Measurements from ENCODE around the gene PTPRM. TPM values are rescaled to one million over a fixed set of nuclear protein-coding genes. Genes with fewer than 3 reads are reported as not detected.

The PTPRM gene
- total RNA-seq, 1 experiment from 2014 or later: 6.2 TPM

DNA sequence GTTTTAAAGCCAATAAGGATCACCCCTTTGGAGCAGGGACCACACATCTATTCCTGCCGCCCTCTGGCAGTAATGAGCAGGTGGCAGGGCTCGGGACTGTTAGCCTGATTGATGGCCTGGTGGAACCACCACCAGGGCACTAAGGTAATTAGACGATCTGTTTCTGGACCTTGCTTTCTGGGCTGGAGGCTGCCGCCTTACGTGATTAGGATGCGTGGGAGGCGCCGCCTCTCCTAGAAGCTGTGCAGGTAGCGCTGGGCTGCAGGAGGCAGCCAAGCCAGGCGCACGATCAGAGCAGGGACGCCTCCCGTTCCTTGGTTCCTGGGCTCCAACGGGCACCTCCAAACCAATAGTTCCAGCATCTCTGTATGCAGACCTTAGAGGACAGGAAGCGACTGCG, 799.5 kb downstream of the PTPRM start:
- Mint-ChIP-seq H3K27ac (no peak overlapping the region; a peak in 2 of 7 replicates), H3K27me3 (ENCODE audit: low read depth) (peaks cover 17% of the 10 kb centered on the region), H3K4me3 (peak overlapping the region; percentile 40 to 53; a peak in 4 of 5 replicates), H3K9me3 (no peaks in the 10 kb centered on the region), H3K36me3 (ENCODE audit: insufficient read depth in 1 of 3, low read depth in 3 of 3) (no peaks in the 10 kb centered on the region), H3K4me1 (peaks cover 11 to 24% of the 10 kb centered on the region in 2 experiments)
- no peak overlapping the region for H4K91ac ChIP-seq (ENCODE audit: insufficient read length, low read depth, low read length)
- no CpG with 5 or more reads among the region's 16 CpGs for WGBS (ENCODE audit: extremely low coverage, insufficient read length, low lambda C conversion rate)
- no peak overlapping the region for H3T11ph ChIP-seq (ENCODE audit: low read length)
- H3K4me1 ChIP-seq (ENCODE audit: insufficient read depth, low read length): no peaks in the 10 kb centered on the region
- no peak overlapping the region for H2AFZ ChIP-seq (ENCODE audit: low read length)
- H3K9me3 ChIP-seq (ENCODE audit: control insufficient read depth, low read depth, low read length): no peaks in the 10 kb centered on the region
- no peak overlapping the region for H4K8ac ChIP-seq (replicated peaks; ENCODE audit: insufficient read length, low read depth, low read length)
- H2BK5ac ChIP-seq (ENCODE audit: insufficient read length, low read length): no peak overlapping the region
- H3K27me3 ChIP-seq (ENCODE audit: insufficient read depth, low read length): no peaks in the 10 kb centered on the region
- no peaks in the 10 kb centered on the region for H3K79me2 ChIP-seq (ENCODE audit: insufficient read depth, low read length)
- H3K79me1 ChIP-seq (ENCODE audit: insufficient read depth, low read depth, low read length, poor library complexity, severe bottlenecking): no peaks in the 10 kb centered on the region
- no peak overlapping the region for H2AK5ac ChIP-seq (ENCODE audit: insufficient read length, low read length)
- no peak for TF ChIP-seq CTCF (conservative IDR thresholded peaks at IDR 0.05)
- no peaks in the 10 kb centered on the region for H4K20me1 ChIP-seq (ENCODE audit: control insufficient read depth, insufficient read depth, insufficient read length)
- H2BK15ac ChIP-seq (ENCODE audit: low read depth, low read length): no peak overlapping the region
- H3K4ac ChIP-seq (ENCODE audit: low read depth, low read length): no peak overlapping the region
- H2BK120ac ChIP-seq (ENCODE audit: low read depth, low read length, poor library complexity, severe bottlenecking): no peak overlapping the region
- no peak overlapping the region for H2BK12ac ChIP-seq (ENCODE audit: insufficient read length, low read depth, low read length)
- no peak overlapping the region for H3K4me2 ChIP-seq (ENCODE audit: insufficient read depth, insufficient read length, low read length)
- DNase-seq: peak; percentile 50
- no peak overlapping the region for H3K56ac ChIP-seq (ENCODE audit: insufficient read length, low read depth, low read length)
- H3K18ac ChIP-seq (ENCODE audit: insufficient read length, low read depth, low read length): no peak overlapping the region
- H3K23me2 ChIP-seq (ENCODE audit: insufficient read length, low read depth, low read length, poor library complexity, severe bottlenecking): no peaks in the 10 kb centered on the region
- H2BK20ac ChIP-seq (ENCODE audit: low read depth, low read length, poor library complexity, severe bottlenecking): no peak overlapping the region
- H3K27ac ChIP-seq (ENCODE audit: insufficient read length, low read depth, low read length): no peak overlapping the region
- no peak overlapping the region for H3K23ac ChIP-seq (ENCODE audit: insufficient read length, low read depth, low read length)
- no peak overlapping the region for H3K14ac ChIP-seq (ENCODE audit: insufficient read depth, low read length)
- H3K9ac ChIP-seq (ENCODE audit: extremely low read depth, insufficient read length, low read length): no peak overlapping the region
- H4K5ac ChIP-seq (ENCODE audit: insufficient read length, low read depth, low read length): no peak overlapping the region
